ENCODE measurements around the gene CSTA. TPM values are rescaled to one million over a fixed set of nuclear protein-coding genes. Genes with fewer than 3 reads are reported as not detected.

CSTA gene
- total RNA-seq, 6 donors from 2014 or later, result 6.0 to 40.5 (median 16.4) TPM

GRCh38 chr3:122331886-122332285 is 6.8 kb downstream of the CSTA start:
- no peaks in the 10 kb centered on the region for H3K9me3 ChIP-seq
- no peaks in the 10 kb centered on the region for H3K36me3 ChIP-seq
- H3K27me3 ChIP-seq, result no peaks in the 10 kb centered on the region
- no peak for TF ChIP-seq POLR2A (IDR thresholded peaks at IDR 0.05)
- no peak for TF ChIP-seq CTCF (IDR thresholded peaks at IDR 0.05)
- no peak for TF ChIP-seq EP300 (IDR thresholded peaks at IDR 0.05)
- no peak for TF ChIP-seq POLR2AphosphoS5 (IDR thresholded peaks at IDR 0.05)
- ATAC-seq (ENCODE audit: low FRiP score in 2 of 2) (no peak), DNase-seq (no peak)
- H3K4me3 ChIP-seq, result no peak overlapping the region
- 72 to 78% methylated on average over 4 of the region's 4 CpGs for WGBS, 2 donors
- H3K4me1 ChIP-seq, result no peaks in the 10 kb centered on the region
- H3K27ac ChIP-seq, result no peak overlapping the region

- no peak for DNase-seq
- H3K9me3 ChIP-seq, result no peaks in the 10 kb centered on the region
- no peak overlapping the region for H3K27ac ChIP-seq
- H3K27me3 ChIP-seq, result no peaks in the 10 kb centered on the region
- no peaks in the 10 kb centered on the region for H3K4me1 ChIP-seq
- H3K4me3 ChIP-seq, result no peak overlapping the region
- peaks cover 0 to 1% (median 0%) of the 10 kb centered on the region in 4 donors for H3K36me3 ChIP-seq
- WGBS, 2 donors, result 91 to 92% methylated on average over 8 of the region's 8 CpGs
- ATAC-seq (ENCODE audit: low FRiP score in 2 of 2), result no peak
- TF ChIP-seq EP300 (IDR thresholded peaks at IDR 0.05) (no peak), POLR2AphosphoS5 (IDR thresholded peaks at IDR 0.05) (no peak), POLR2A (IDR thresholded peaks at IDR 0.05) (no peak), CTCF (IDR thresholded peaks at IDR 0.05) (no peak)
These were observed 7.5 kb downstream of the CSTA start for GRCh38 chr3:122332551-122332950.

GRCh38 chr3:122342803-122343202 is 17.8 kb downstream of the CSTA start:
- TF ChIP-seq CTCF (IDR thresholded peaks at IDR 0.05) (no peak), EP300 (IDR thresholded peaks at IDR 0.05) (no peak), POLR2AphosphoS5 (IDR thresholded peaks at IDR 0.05) (no peak), POLR2A (IDR thresholded peaks at IDR 0.05) (no peak)
- Histone ChIP-seq H3K4me1 (no peaks in the 10 kb centered on the region), H3K27me3 (no peaks in the 10 kb centered on the region), H3K4me3 (no peak overlapping the region), H3K9me3 (no peaks in the 10 kb centered on the region), H3K36me3 (no peaks in the 10 kb centered on the region), H3K27ac (no peak overlapping the region)
- no peak for ATAC-seq (ENCODE audit: low FRiP score in 2 of 2)
- WGBS, 2 donors, result 91 to 92% methylated on average over 1 of the region's 1 CpG
- DNase-seq, result no peak

- no peaks in the 10 kb centered on the region for H3K36me3 ChIP-seq
- no peak for TF ChIP-seq CTCF (IDR thresholded peaks at IDR 0.05)
- H3K9me3 ChIP-seq, result no peaks in the 10 kb centered on the region
- H3K4me3 ChIP-seq, result no peak overlapping the region
- DNase-seq (no peak), ATAC-seq (ENCODE audit: low FRiP score in 2 of 2) (no peak)
- no peaks in the 10 kb centered on the region for H3K4me1 ChIP-seq
- 76 to 79% methylated on average over 2 of the region's 2 CpGs for WGBS, 2 donors
- no peak overlapping the region for H3K27ac ChIP-seq
- no peaks in the 10 kb centered on the region for H3K27me3 ChIP-seq
These were observed 18.6 kb downstream of the CSTA start for GRCh38 chr3:122343654-122344053.

GRCh38 chr3:122349171-122349570 is 24.1 kb downstream of the CSTA start:
- no peaks in the 10 kb centered on the region for H3K27me3 ChIP-seq
- TF ChIP-seq POLR2AphosphoS5 (IDR thresholded peaks at IDR 0.05) (no peak), CTCF (IDR thresholded peaks at IDR 0.05) (no peak), EP300 (IDR thresholded peaks at IDR 0.05) (no peak), POLR2A (IDR thresholded peaks at IDR 0.05) (no peak)
- no peaks in the 10 kb centered on the region for H3K4me1 ChIP-seq
- no peak overlapping the region for H3K27ac ChIP-seq
- ATAC-seq (ENCODE audit: low FRiP score in 2 of 2) (no peak), DNase-seq (no peak)
- no peaks in the 10 kb centered on the region for H3K9me3 ChIP-seq
- WGBS, 2 donors, result 79 to 83% methylated on average over 1 of the region's 1 CpG
- H3K4me3 ChIP-seq, result no peak overlapping the region
- no peaks in the 10 kb centered on the region for H3K36me3 ChIP-seq
